ENCODE results near the gene SSR3.

SSR3 gene

DNA sequence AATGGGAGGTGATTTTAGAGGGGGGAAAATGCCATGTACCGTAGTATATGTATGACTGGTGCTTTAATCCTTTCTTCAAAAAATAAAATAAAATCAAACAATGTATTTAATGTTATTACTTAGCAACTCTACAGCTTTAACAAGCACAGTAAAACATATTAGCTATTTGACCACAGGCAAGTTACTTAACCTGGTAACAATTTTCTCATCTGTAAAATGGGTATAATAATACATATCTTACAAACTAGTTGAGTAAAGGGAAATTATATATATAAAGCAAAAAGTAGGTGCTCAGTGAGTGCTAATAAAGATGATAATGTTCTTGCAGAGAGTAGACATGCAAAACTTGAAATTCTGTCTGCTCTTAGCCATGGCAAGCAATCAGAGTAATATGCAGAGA lies 27.9 kb downstream of the SSR3 start:
- Histone ChIP-seq H3K27ac (ENCODE audit: extremely low read depth, low read depth, low read length) (no peak overlapping the region), H3K4me3 (ENCODE audit: low read depth, low read length) (no peak overlapping the region), H3K4me1 (ENCODE audit: control insufficient read depth, insufficient read depth, low read length) (no peaks in the 10 kb centered on the region), H3K9me3 (ENCODE audit: control insufficient read depth, insufficient read depth, low read depth, low read length) (no peaks in the 10 kb centered on the region), H3K36me3 (ENCODE audit: control insufficient read depth in 2 of 2, insufficient read depth in 1 of 2, low read length in 2 of 2) (no peaks in the 10 kb centered on the region)
- ChIA-PET CTCF (interaction anchor here (0.6 kb wide), 1 partner anchor 16 kb away, joined by 3 read pairs; no protein-coding TSS in a partner anchor), POLR2A (no interaction called here)
- no peak for TF ChIP-seq TCF7L2 (IDR thresholded peaks at IDR 0.05; ENCODE audit: borderline replicate concordance, low read depth, low read length)
- TF ChIP-seq ZSCAN30 (tag by site-specific recombination; IDR thresholded peaks at IDR 0.05): no peak
- no peak for TF ChIP-seq ZBTB8A (tag by site-specific recombination; IDR thresholded peaks at IDR 0.05)
- no peak for TF ChIP-seq ZBTB1 (tag by site-specific recombination; IDR thresholded peaks at IDR 0.05)
- TF ChIP-seq IKZF3 (tag by site-specific recombination; IDR thresholded peaks at IDR 0.05): no peak
- TF ChIP-seq, protein P1, sequence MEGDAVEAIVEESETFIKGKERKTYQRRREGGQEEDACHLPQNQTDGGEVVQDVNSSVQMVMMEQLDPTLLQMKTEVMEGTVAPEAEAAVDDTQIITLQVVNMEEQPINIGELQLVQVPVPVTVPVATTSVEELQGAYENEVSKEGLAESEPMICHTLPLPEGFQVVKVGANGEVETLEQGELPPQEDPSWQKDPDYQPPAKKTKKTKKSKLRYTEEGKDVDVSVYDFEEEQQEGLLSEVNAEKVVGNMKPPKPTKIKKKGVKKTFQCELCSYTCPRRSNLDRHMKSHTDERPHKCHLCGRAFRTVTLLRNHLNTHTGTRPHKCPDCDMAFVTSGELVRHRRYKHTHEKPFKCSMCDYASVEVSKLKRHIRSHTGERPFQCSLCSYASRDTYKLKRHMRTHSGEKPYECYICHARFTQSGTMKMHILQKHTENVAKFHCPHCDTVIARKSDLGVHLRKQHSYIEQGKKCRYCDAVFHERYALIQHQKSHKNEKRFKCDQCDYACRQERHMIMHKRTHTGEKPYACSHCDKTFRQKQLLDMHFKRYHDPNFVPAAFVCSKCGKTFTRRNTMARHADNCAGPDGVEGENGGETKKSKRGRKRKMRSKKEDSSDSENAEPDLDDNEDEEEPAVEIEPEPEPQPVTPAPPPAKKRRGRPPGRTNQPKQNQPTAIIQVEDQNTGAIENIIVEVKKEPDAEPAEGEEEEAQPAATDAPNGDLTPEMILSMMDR (tag by site-specific recombination; IDR thresholded peaks at IDR 0.05): no peak
- TF ChIP-seq ZBTB20 (tag by site-specific recombination; IDR thresholded peaks at IDR 0.05): no peak
- no peak for TF ChIP-seq KLF16 (tag by site-specific recombination; IDR thresholded peaks at IDR 0.05)
- TF ChIP-seq ZBTB21 (tag by site-specific recombination; IDR thresholded peaks at IDR 0.05): no peak
- TF ChIP-seq ZNF174 (tag by site-specific recombination; IDR thresholded peaks at IDR 0.05): no peak
- no peak for TF ChIP-seq ZXDB (tag by site-specific recombination; IDR thresholded peaks at IDR 0.05)

DNA sequence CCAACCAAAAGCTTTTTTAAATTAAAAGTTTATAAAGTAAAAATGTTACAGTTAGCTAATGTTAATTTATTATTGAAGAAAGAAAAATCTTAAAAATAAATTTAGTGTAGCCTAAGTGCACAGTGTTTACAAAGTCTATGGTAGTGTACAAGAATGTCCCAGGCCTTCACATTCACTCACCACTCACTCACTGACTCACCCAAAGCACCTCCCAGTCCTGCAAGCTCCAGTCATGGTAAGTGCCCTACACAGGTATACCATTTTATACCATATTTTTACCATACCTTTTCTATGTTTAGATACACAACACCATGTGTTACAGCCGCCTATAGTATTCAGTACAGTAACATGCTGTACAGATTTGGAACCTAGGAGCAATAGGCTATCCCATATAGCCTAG lies 29.1 kb downstream of the SSR3 start:
- POLR2A ChIA-PET: no interaction called here

DNA sequence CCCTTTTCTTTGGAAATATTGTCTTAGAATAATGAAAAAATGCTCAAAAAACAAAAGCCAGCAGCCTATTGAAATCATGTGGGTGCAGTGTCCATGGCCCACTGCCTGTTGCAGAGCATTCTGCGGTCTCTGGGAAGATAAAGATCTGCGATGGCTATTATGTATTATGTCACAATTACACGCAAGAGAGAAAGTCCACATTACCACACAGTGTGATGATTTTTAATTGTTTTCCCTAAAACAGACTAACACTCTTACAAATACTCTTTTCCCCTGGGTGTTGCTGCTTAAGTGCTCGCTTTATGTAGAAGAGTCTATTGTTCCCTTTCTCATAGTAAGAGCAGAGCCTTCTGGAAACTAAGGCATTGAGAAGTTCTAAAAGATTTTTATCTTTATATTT lies 32.2 kb downstream of the SSR3 start:
- Histone ChIP-seq H3K36me3 (ENCODE audit: control insufficient read depth in 2 of 2, insufficient read depth in 1 of 2, low read length in 2 of 2) (no peaks in the 10 kb centered on the region), H3K4me3 (ENCODE audit: low read depth, low read length) (no peak overlapping the region), H3K27ac (ENCODE audit: extremely low read depth, low read depth, low read length) (no peak overlapping the region), H3K9me3 (ENCODE audit: control insufficient read depth, insufficient read depth, low read depth, low read length) (no peaks in the 10 kb centered on the region), H3K4me1 (ENCODE audit: control insufficient read depth, insufficient read depth, low read length) (no peaks in the 10 kb centered on the region)
- TF ChIP-seq ZNF529 (tag by site-specific recombination; IDR thresholded peaks at IDR 0.05; ENCODE audit: insufficient replicate concordance): no peak
- no peak for TF ChIP-seq ZNF626 (tag by site-specific recombination; IDR thresholded peaks at IDR 0.05)
- no peak for TF ChIP-seq ZNF223 (tag by site-specific recombination; IDR thresholded peaks at IDR 0.05)
- TF ChIP-seq, protein P2, sequence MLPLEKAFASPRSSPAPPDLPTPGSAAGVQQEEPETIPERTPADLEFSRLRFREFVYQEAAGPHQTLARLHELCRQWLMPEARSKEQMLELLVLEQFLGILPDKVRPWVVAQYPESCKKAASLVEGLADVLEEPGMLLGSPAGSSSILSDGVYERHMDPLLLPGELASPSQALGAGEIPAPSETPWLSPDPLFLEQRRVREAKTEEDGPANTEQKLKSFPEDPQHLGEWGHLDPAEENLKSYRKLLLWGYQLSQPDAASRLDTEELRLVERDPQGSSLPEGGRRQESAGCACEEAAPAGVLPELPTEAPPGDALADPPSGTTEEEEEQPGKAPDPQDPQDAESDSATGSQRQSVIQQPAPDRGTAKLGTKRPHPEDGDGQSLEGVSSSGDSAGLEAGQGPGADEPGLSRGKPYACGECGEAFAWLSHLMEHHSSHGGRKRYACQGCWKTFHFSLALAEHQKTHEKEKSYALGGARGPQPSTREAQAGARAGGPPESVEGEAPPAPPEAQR (tag by site-specific recombination; IDR thresholded peaks at IDR 0.05): no peak
- TF ChIP-seq ZNF670 (tag by site-specific recombination; IDR thresholded peaks at IDR 0.05; ENCODE audit: low read depth): no peak
- TF ChIP-seq, protein P3, sequence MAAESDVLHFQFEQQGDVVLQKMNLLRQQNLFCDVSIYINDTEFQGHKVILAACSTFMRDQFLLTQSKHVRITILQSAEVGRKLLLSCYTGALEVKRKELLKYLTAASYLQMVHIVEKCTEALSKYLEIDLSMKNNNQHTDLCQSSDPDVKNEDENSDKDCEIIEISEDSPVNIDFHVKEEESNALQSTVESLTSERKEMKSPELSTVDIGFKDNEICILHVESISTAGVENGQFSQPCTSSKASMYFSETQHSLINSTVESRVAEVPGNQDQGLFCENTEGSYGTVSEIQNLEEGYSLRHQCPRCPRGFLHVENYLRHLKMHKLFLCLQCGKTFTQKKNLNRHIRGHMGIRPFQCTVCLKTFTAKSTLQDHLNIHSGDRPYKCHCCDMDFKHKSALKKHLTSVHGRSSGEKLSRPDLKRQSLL (tag by site-specific recombination; IDR thresholded peaks at IDR 0.05): no peak
- no peak for TF ChIP-seq KLF1 (tag by site-specific recombination; IDR thresholded peaks at IDR 0.05)
- TF ChIP-seq, protein P4, sequence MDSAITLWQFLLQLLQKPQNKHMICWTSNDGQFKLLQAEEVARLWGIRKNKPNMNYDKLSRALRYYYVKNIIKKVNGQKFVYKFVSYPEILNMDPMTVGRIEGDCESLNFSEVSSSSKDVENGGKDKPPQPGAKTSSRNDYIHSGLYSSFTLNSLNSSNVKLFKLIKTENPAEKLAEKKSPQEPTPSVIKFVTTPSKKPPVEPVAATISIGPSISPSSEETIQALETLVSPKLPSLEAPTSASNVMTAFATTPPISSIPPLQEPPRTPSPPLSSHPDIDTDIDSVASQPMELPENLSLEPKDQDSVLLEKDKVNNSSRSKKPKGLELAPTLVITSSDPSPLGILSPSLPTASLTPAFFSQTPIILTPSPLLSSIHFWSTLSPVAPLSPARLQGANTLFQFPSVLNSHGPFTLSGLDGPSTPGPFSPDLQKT (IDR thresholded peaks at IDR 0.05; ENCODE audit: borderline replicate concordance, low read depth, low read length): no peak
- TF ChIP-seq ZNF132 (tag by site-specific recombination; IDR thresholded peaks at IDR 0.05; ENCODE audit: borderline replicate concordance): no peak
- TF ChIP-seq, protein P5, sequence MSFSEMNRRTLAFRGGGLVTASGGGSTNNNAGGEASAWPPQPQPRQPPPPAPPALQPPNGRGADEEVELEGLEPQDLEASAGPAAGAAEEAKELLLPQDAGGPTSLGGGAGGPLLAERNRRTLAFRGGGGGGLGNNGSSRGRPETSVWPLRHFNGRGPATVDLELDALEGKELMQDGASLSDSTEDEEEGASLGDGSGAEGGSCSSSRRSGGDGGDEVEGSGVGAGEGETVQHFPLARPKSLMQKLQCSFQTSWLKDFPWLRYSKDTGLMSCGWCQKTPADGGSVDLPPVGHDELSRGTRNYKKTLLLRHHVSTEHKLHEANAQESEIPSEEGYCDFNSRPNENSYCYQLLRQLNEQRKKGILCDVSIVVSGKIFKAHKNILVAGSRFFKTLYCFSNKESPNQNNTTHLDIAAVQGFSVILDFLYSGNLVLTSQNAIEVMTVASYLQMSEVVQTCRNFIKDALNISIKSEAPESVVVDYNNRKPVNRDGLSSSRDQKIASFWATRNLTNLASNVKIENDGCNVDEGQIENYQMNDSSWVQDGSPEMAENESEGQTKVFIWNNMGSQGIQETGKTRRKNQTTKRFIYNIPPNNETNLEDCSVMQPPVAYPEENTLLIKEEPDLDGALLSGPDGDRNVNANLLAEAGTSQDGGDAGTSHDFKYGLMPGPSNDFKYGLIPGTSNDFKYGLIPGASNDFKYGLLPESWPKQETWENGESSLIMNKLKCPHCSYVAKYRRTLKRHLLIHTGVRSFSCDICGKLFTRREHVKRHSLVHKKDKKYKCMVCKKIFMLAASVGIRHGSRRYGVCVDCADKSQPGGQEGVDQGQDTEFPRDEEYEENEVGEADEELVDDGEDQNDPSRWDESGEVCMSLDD (tag by site-specific recombination; IDR thresholded peaks at IDR 0.05): no peak
- TF ChIP-seq BCL11B (tag by site-specific recombination; IDR thresholded peaks at IDR 0.05; ENCODE audit: low read depth): no peak
- ChIA-PET CTCF (no interaction called here), POLR2A (no interaction called here)

More for the DNA sequence above, 29.1 kb downstream of the SSR3 start:
- H3K4me3 ChIP-seq (ENCODE audit: low read depth, low read length): no peak overlapping the region
- H3K9me3 ChIP-seq (ENCODE audit: control insufficient read depth, insufficient read depth, low read depth, low read length): no peaks in the 10 kb centered on the region
- no peaks in the 10 kb centered on the region for H3K36me3 ChIP-seq (ENCODE audit: control insufficient read depth in 2 of 2, insufficient read depth in 1 of 2, low read length in 2 of 2)
- no peak overlapping the region for H3K27ac ChIP-seq (ENCODE audit: extremely low read depth, low read depth, low read length)
- CTCF ChIA-PET: interaction anchor here (0.6 to 1.4 kb wide), 2 partner anchors 19 to 351 kb away, joined by 3 to 8 read pairs; no protein-coding TSS in a partner anchor
- TF ChIP-seq ZNF248 (tag by site-specific recombination; IDR thresholded peaks at IDR 0.05): no peak
- TF ChIP-seq MEIS1 (CRISPR knock-in tag; IDR thresholded peaks at IDR 0.05; ENCODE audit: borderline replicate concordance): no peak
- TF ChIP-seq ZNF510 (tag by site-specific recombination; IDR thresholded peaks at IDR 0.05; ENCODE audit: insufficient replicate concordance): no peak
- H3K4me1 ChIP-seq (ENCODE audit: control insufficient read depth, insufficient read depth, low read length): no peaks in the 10 kb centered on the region
